ENCODE measurements around the gene CSRP1. TPM values are rescaled to one million over a fixed set of nuclear protein-coding genes. Genes with fewer than 3 reads are reported as not detected.

The CSRP1 gene
- total RNA-seq, 1 donor from 2014 or later: 62.9 TPM

DNA sequence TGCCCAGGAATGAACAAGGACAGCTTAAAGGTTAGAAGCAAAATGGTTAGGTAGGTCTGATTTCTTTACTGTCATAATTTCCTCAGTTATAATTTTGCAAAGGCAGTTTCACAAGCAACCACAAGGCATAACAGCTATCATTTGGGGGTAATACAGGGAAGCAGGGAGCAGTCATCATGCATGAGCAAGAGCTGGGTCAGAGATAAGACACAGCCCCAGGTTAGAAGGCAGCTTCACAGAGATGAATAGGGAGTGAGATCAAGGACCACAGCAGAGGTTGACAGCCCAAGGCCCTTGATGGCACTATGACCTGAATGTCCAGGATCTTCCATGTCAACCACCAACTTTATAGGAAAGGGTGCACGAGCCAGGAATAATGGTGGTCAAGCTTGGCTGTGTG lies 9.0 kb upstream of the CSRP1 start:
- H3K4me1 Mint-ChIP-seq (ENCODE audit: low read depth): peaks cover 12% of the 10 kb centered on the region
- H3K27me3 Mint-ChIP-seq (ENCODE audit: low read depth): no peaks in the 10 kb centered on the region
- intact Hi-C loops (cut with micrococcal nuclease): no loop called here
- no peak for DNase-seq (ENCODE audit: low spot score)
- no peak overlapping the region for H3K27ac Mint-ChIP-seq
- no peaks in the 10 kb centered on the region for H3K9me3 Mint-ChIP-seq
- H3K36me3 Mint-ChIP-seq (ENCODE audit: low read depth): no peaks in the 10 kb centered on the region
- no peak overlapping the region for H3K4me3 Mint-ChIP-seq (ENCODE audit: low read depth)

DNA sequence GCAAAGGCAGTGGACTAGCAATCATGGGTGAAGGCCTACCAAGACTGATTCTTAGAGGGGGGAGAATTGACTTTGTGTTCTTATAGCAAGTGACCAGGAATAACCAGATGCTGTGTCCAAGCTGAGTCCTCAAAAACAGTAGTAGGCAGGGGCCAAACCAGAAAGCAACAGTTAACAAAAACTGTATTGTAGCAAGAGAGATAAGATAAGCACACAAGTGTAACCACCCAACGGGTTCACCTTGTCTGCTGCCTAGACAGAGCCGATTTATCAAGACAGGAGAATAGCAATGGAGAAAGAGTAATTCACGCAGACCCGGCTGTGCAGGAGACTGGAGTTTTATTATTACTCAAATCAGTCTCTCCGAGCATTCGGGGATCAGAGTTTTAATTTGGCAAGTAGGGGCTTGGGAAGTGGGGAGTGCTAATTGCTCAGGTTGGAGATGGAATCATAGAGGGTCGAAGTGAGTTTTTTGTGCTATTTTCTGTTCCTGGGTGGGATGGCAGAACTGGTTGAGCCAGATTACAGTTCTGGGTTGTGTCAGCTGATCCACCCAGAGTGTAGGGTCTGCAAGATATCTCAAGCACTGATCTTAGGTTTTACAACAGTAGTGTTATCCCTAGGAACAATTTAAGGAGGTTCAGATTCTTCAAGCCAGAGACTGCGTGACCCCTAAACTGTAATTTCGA lies 8.3 kb upstream of the CSRP1 start:
- intact Hi-C loops (cut with micrococcal nuclease): no loop called here
- Mint-ChIP-seq H3K4me3 (ENCODE audit: low read depth) (no peak overlapping the region), H3K4me1 (ENCODE audit: low read depth) (peaks cover 12% of the 10 kb centered on the region), H3K27ac (no peak overlapping the region), H3K36me3 (ENCODE audit: low read depth) (no peaks in the 10 kb centered on the region), H3K9me3 (no peaks in the 10 kb centered on the region), H3K27me3 (ENCODE audit: low read depth) (no peaks in the 10 kb centered on the region)
- DNase-seq (ENCODE audit: low spot score): no peak

DNA sequence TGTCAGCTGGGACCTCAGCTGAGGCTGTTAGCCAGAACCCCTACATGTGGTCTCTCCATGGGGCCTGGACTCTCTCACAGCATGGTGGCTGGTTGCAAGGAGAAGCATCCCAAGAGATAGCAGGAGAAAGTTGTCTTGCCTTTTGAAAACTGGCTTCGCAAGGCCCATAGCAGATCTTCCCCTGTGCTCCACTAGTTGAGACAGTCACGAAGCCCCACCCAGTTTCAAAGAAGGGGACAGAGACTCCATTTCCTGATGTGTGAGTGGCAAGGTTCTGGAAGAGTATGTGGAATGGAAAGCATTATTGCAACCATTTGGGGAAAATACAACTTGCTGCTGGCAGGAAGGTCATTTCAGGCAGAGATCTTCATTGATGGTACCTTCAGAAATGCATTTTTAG lies 7.5 kb upstream of the CSRP1 start:
- intact Hi-C loops (cut with micrococcal nuclease): no loop called here
- Mint-ChIP-seq H3K36me3 (ENCODE audit: low read depth) (no peaks in the 10 kb centered on the region), H3K4me1 (ENCODE audit: low read depth) (peaks cover 16% of the 10 kb centered on the region), H3K9me3 (no peaks in the 10 kb centered on the region), H3K27ac (no peak overlapping the region), H3K27me3 (ENCODE audit: low read depth) (no peaks in the 10 kb centered on the region), H3K4me3 (ENCODE audit: low read depth) (no peak overlapping the region)
- DNase-seq (ENCODE audit: low spot score): no peak

DNA sequence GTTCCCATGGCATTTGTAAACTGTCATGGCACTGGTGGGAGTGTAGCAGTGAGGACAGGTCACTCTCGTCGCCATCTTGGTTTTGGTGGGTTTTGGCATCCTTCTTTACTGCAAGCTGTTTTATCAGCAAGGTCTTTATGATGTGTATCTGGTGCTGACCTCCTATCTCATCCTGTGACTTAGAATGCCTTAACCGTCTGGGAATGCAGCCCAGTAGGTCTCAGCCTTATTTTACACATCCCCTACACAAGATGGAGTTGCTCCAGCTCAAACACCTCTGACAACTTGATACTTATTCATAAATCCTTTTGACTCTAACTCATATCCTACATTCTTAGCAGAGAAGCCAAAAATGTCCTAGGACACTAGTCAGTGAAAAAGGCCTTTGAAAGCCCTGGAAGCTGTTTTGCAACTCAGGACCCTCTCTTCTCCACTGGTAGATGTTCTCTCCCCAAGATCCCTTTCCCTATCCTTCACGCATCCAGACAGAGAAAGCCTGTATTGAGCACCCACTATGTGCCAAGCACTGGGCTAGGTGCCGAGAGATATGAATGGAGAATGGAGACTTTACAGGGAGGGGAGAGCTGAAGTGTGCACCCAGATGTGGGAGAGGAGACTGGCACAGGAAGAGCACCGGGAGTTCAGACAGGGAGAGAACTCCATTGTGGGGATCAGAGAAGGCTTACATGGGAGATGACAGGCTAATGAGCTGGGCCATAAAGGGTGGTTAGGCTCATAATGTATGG lies 6.7 kb upstream of the CSRP1 start:
- Mint-ChIP-seq H3K36me3 (ENCODE audit: low read depth) (no peaks in the 10 kb centered on the region), H3K4me1 (ENCODE audit: low read depth) (peaks cover 19% of the 10 kb centered on the region), H3K9me3 (no peaks in the 10 kb centered on the region), H3K4me3 (ENCODE audit: low read depth) (no peak overlapping the region), H3K27ac (no peak overlapping the region), H3K27me3 (ENCODE audit: low read depth) (no peaks in the 10 kb centered on the region)
- DNase-seq (ENCODE audit: low spot score): no peak
- intact Hi-C loops (cut with micrococcal nuclease): loop anchor here (1.0 kb wide), 2 partner anchors 31 to 65 kb away; no protein-coding TSS in a partner anchor

DNA sequence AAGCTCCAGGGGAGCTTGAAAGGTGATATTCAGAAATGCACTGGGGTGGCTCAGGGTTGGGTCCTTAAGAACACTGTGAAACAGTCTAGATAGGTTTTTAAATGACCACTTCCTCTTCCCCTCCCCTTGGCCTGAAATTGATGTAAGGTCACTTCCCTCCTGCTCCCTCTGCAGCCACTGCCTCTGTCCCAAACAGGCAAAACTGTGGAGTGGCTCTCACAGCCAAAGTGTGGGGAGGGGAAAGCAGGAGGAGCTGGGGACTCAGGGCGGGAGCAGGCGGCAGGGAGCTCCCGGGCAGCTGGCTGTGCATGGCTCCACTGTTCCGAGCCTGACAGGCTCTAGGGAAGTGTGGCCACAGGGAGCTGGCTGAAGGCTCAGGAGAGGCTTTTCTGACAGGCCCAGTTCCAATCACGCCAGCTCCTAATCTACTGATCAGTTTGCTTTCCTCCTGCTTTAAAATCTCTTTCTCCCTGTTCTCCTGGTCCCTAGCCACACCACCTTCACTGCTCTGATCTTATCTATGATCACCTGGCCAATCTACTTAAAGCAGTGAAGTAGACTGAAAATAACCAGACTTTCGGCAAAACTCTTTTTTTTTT lies 5.1 kb upstream of the CSRP1 start:
- H3K9me3 Mint-ChIP-seq: no peaks in the 10 kb centered on the region
- intact Hi-C loops (cut with micrococcal nuclease): no loop called here
- DNase-seq (ENCODE audit: low spot score): no peak
- no peak overlapping the region for H3K27ac Mint-ChIP-seq
- H3K4me1 Mint-ChIP-seq (ENCODE audit: low read depth): peaks cover 24% of the 10 kb centered on the region
- no peak overlapping the region for H3K4me3 Mint-ChIP-seq (ENCODE audit: low read depth)
- H3K27me3 Mint-ChIP-seq (ENCODE audit: low read depth): no peaks in the 10 kb centered on the region
- no peaks in the 10 kb centered on the region for H3K36me3 Mint-ChIP-seq (ENCODE audit: low read depth)

DNA sequence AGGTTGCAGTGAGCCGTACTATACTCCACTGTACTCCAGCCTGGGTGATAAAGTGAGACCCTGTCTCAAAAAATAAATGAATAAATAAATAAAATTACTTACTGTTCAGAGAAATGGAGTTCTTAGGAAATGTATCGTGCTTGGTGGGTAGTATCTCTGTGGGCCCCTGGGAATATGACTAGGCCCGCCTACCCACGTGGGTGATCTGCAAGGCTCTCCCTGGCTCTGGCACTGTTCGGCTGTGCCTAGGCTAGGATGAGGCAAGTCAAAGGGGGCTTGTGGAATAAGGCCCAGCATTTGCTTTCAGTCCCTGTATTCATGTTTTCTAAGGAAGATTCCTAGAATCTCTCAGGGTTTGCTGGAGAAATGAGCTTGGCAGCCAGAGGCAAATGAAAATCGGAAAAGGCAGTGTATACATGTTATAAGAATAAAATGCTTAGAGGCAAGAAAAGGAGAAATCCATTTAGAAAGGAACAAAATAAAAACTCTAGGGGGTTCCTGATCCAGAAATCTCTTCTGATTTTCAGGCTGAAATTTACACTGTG lies 4.5 kb upstream of the CSRP1 start:
- H3K27me3 Mint-ChIP-seq (ENCODE audit: low read depth): no peaks in the 10 kb centered on the region
- no peak overlapping the region for H3K4me3 Mint-ChIP-seq (ENCODE audit: low read depth)
- H3K9me3 Mint-ChIP-seq: no peaks in the 10 kb centered on the region
- intact Hi-C loops (cut with micrococcal nuclease): no loop called here
- H3K4me1 Mint-ChIP-seq (ENCODE audit: low read depth): peaks cover 24% of the 10 kb centered on the region
- H3K36me3 Mint-ChIP-seq (ENCODE audit: low read depth): no peaks in the 10 kb centered on the region
- H3K27ac Mint-ChIP-seq: no peak overlapping the region
- no peak for DNase-seq (ENCODE audit: low spot score)

DNA sequence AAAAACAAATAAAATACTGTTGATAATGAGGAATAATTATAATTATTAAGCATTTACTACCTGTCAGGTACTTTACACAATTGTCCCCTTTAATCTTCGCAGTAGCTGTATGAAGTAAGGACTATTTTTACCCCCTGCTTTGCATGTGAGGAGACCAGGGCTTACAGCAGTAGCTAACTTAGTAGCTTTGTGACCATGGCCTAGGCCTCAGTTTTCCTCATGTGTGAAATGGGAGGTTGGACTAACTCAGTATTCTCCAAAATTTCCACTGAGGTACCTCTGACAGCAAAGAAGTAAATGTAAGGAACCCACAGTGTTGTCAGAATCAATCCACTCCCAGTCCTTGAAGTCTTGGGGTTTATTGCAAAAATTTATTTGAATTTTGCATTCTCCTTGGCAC lies 3.8 kb upstream of the CSRP1 start:
- H3K4me3 Mint-ChIP-seq (ENCODE audit: low read depth): no peak overlapping the region
- H3K27me3 Mint-ChIP-seq (ENCODE audit: low read depth): no peaks in the 10 kb centered on the region
- H3K36me3 Mint-ChIP-seq (ENCODE audit: low read depth): no peaks in the 10 kb centered on the region
- DNase-seq (ENCODE audit: low spot score): no peak
- H3K27ac Mint-ChIP-seq: no peak overlapping the region
- H3K9me3 Mint-ChIP-seq: no peaks in the 10 kb centered on the region
- H3K4me1 Mint-ChIP-seq (ENCODE audit: low read depth): peaks cover 25% of the 10 kb centered on the region
- intact Hi-C loops (cut with micrococcal nuclease): no loop called here

DNA sequence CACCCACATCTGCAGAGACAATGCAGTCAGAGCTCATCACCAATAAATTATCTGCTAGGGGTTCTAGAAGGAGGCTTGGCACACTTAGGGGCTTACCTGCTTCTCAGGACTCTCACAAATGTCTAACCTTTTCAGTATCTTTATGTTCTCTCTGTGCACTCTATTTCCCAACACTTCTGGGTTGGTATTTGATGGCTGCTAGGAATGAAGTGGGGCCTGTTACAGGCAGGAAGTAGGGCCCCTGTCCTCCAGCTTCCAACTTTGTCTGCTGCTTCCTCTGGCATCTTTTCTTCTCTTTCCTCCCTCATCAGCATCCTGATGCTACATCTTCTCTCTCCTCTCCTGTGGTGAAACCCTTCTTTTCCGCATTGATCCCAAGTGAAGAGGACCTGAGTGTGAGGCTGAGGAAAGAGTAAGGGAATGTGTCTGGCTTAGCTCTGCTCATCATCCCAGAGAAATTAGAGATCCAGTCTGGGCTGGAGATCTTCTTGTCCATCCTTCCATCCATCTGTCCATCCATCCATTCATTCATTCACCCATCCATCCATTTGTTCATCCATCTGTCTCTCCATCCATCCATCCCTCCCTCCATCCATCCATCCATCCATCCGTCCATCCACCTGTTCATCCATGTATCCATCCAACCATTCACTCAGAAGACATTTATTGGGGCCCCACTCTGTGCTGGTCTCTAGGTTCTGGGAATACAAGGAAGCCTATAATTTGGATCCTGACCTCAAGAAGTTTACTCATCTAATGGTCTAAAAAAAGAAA lies 2.9 kb upstream of the CSRP1 start:
- Mint-ChIP-seq H3K36me3 (ENCODE audit: low read depth) (no peaks in the 10 kb centered on the region), H3K27me3 (ENCODE audit: low read depth) (no peaks in the 10 kb centered on the region), H3K27ac (no peak overlapping the region), H3K4me1 (ENCODE audit: low read depth) (peaks cover 28% of the 10 kb centered on the region), H3K9me3 (no peaks in the 10 kb centered on the region), H3K4me3 (ENCODE audit: low read depth) (no peak overlapping the region)
- no peak for DNase-seq (ENCODE audit: low spot score)
- intact Hi-C loops (cut with micrococcal nuclease): no loop called here

DNA sequence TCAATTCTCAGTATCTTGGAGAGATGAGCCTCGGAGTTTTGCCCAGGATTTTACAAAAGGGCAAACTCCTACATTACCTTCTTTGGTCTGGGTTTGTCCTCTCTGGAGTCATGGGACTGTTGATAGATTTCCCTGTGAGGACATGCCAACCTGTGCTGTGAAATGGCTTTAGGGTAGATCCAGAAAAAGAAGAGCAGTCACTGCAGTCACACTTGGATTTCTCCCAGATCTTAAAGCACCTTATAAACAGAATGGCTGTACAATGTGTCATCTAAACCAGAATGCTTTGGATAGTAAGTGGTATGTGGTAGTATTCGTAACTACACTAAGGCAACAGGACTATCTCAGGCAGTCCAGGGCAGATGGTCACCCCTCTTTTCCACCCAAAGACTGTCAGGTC lies 1.9 kb upstream of the CSRP1 start:
- no peak for DNase-seq (ENCODE audit: low spot score)
- H3K4me3 Mint-ChIP-seq (ENCODE audit: low read depth): no peak overlapping the region
- no peaks in the 10 kb centered on the region for H3K9me3 Mint-ChIP-seq
- H3K4me1 Mint-ChIP-seq (ENCODE audit: low read depth): peaks cover 29% of the 10 kb centered on the region
- no peaks in the 10 kb centered on the region for H3K27me3 Mint-ChIP-seq (ENCODE audit: low read depth)
- no peaks in the 10 kb centered on the region for H3K36me3 Mint-ChIP-seq (ENCODE audit: low read depth)
- H3K27ac Mint-ChIP-seq: no peak overlapping the region
- intact Hi-C loops (cut with micrococcal nuclease): no loop called here

DNA sequence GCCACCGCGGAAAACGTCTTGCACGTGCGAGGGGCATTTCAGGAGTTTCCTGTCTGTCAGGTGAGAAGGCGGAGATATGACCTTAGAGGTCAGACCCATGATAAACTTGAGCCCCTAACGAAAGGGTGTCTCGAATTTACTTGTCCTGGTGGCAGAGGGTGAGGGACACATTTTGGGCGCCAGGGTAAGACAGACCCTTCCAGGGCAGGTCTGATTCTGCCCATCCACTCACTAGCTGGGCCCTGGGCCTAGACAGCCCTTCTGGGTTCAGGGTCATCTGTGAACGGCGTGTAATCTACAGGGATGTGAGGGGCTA lies 395 bp upstream of the CSRP1 start:
- intact Hi-C loops (cut with micrococcal nuclease): no loop called here
- no peaks in the 10 kb centered on the region for H3K27me3 Mint-ChIP-seq (ENCODE audit: low read depth)
- no peak for DNase-seq (ENCODE audit: low spot score)
- no peaks in the 10 kb centered on the region for H3K36me3 Mint-ChIP-seq (ENCODE audit: low read depth)
- peak overlapping the region; percentile 80 for H3K27ac Mint-ChIP-seq
- peaks cover 30% of the 10 kb centered on the region for H3K4me1 Mint-ChIP-seq (ENCODE audit: low read depth)
- peak overlapping the region; percentile 73 for H3K4me3 Mint-ChIP-seq (ENCODE audit: low read depth)
- H3K9me3 Mint-ChIP-seq: no peaks in the 10 kb centered on the region

DNA sequence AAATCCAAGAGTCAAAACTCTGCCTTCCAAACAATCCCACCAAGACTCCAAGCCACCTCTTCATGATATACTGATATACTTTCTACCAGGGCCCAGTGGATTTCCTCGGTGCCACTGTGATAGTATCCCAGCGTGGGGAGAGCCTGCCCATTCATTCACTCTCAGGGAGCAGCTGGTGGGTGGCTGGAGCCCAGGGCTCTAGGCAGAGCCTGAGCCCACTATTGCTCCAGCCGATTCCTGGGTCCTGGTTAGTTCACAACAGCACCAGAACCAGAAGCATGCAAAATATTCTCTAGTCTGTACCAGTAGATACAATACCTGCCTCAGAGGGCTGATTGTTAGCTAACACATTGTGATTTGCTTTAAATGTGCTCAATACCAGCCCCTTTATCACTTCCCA lies 831 bp downstream of the CSRP1 start:
- peak overlapping the region; percentile 86 for H3K27ac Mint-ChIP-seq
- H3K4me1 Mint-ChIP-seq (ENCODE audit: low read depth): peaks cover 29% of the 10 kb centered on the region
- no peak for DNase-seq (ENCODE audit: low spot score)
- intact Hi-C loops (cut with micrococcal nuclease): loop anchor here (1.0 kb wide), 1 partner anchor 24 kb away; no protein-coding TSS in a partner anchor
- no peaks in the 10 kb centered on the region for H3K27me3 Mint-ChIP-seq (ENCODE audit: low read depth)
- peak overlapping the region; percentile 88 for H3K4me3 Mint-ChIP-seq (ENCODE audit: low read depth)
- no peaks in the 10 kb centered on the region for H3K36me3 Mint-ChIP-seq (ENCODE audit: low read depth)
- H3K9me3 Mint-ChIP-seq: no peaks in the 10 kb centered on the region

DNA sequence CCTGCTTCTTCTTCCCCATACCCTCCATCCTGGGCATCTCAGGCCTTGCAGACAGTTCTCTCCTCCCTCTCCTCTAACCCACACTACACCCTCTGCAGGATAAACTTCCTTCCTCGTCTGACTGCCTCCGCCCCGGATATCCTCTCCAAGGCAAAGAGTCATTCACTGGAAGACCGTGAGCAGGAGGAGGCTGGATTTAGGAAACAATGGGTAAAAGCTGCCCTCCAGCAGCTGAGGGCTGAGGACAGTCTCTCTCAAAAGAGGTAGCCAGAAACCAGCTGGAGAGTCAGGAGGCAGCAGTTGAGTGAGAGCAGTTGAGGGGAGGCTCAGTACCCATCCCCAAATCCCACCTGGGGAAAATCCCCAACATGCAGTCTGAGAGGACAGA lies 1.4 kb downstream of the CSRP1 start:
- intact Hi-C loops (cut with micrococcal nuclease): no loop called here
- H3K4me1 Mint-ChIP-seq (ENCODE audit: low read depth): peaks cover 29% of the 10 kb centered on the region
- peak overlapping the region; percentile 88 for H3K4me3 Mint-ChIP-seq (ENCODE audit: low read depth)
- H3K27me3 Mint-ChIP-seq (ENCODE audit: low read depth): no peaks in the 10 kb centered on the region
- H3K36me3 Mint-ChIP-seq (ENCODE audit: low read depth): no peaks in the 10 kb centered on the region
- H3K27ac Mint-ChIP-seq: peak overlapping the region; percentile 44
- H3K9me3 Mint-ChIP-seq: no peaks in the 10 kb centered on the region
- no peak for DNase-seq (ENCODE audit: low spot score)

Measured in activated T-helper 2 cell treated with anti-CD3 and anti-CD28 coated beads, Interferon-gamma antibody, Interleukin-2, Interleukin-4, amounts not matched to agents 10 μg/mL and 5 μg/mL and 100 μg/mL, durations not matched to agents 14 hours and 24 hours and 36 hours (primary cell).